Stimulated activated CD4-positive, alpha-beta T cell treated with anti-CD3 and anti-CD28 coated beads, Interleukin-4, amount 100 ng/mL, for 48 hours (primary cell): Measurements from ENCODE around the gene DCHS2.
"Not testable (repeated sequence)": the region's sequence is repeated elsewhere in the genome, so short reads cannot be mapped to it uniquely, and the experiment has no call there.

Source experiments
- DNase-seq, 2 donors: peaks; one replicate each; pipeline ENCODE4 v3.0.0-alpha.2; 2020; ENCODE audit warnings: low read depth in 2 of 2

Gene DCHS2

GRCh38 chr4:154217384-154217783 lies 274.2 kb downstream of the DCHS2 start:
- DNase-seq, result not testable (repeated sequence)

- no peak for DNase-seq
Measured at GRCh38 chr4:154211506-154211905, 280.1 kb downstream of the DCHS2 start.

- no peak for DNase-seq
Measured at GRCh38 chr4:154208424-154208823, 283.2 kb downstream of the DCHS2 start.

GRCh38 chr4:154205471-154205870 lies 286.1 kb downstream of the DCHS2 start:
- DNase-seq, result no peak

GRCh38 chr4:154194649-154195048 lies 296.9 kb downstream of the DCHS2 start:
- DNase-seq, result no peak

GRCh38 chr4:154192585-154192984 lies 299.0 kb downstream of the DCHS2 start:
- DNase-seq, result no peak

GRCh38 chr4:154189346-154189745 lies 302.3 kb downstream of the DCHS2 start:
- DNase-seq, result no peak

- no peak for DNase-seq
Measured at GRCh38 chr4:154186888-154187287, 304.7 kb downstream of the DCHS2 start.

- no peak for DNase-seq
Measured at GRCh38 chr4:154186035-154186434, 305.6 kb downstream of the DCHS2 start.

GRCh38 chr4:154184238-154184637 lies 307.4 kb downstream of the DCHS2 start:
- DNase-seq, result no peak

- DNase-seq, result no peak
Measured at GRCh38 chr4:154183264-154183663, 308.3 kb downstream of the DCHS2 start.
